ENCODE data around the gene OIT3.

The OIT3 gene

GRCh38 chr10:72935361-72935760 is 41.8 kb downstream of the OIT3 start:
- no peaks in the 10 kb centered on the region for H3K27me3 ChIP-seq
- intact Hi-C loops (cut with DNase I; ENCODE audit: low total_unique reads): no loop called here
- H3K9me3 ChIP-seq: no peaks in the 10 kb centered on the region
- no peaks in the 10 kb centered on the region for H3K4me1 ChIP-seq
- no peak for TF ChIP-seq CTCF (IDR thresholded peaks at IDR 0.05)
- H3K27ac ChIP-seq: no peak overlapping the region
- no peaks in the 10 kb centered on the region for H3K36me3 ChIP-seq
- no peak overlapping the region for H3K4me3 ChIP-seq
- DNase-seq: no peak

- intact Hi-C loops (cut with DNase I; ENCODE audit: low total_unique reads): no loop called here
- Histone ChIP-seq H3K4me3 (no peak overlapping the region), H3K4me1 (no peaks in the 10 kb centered on the region), H3K27ac (no peak overlapping the region), H3K27me3 (no peaks in the 10 kb centered on the region), H3K36me3 (no peaks in the 10 kb centered on the region), H3K9me3 (no peaks in the 10 kb centered on the region)
- no peak for TF ChIP-seq CTCF (IDR thresholded peaks at IDR 0.05)
- DNase-seq: no peak
Observed at GRCh38 chr10:72943498-72944234, 50.1 kb downstream of the OIT3 start.

GRCh38 chr10:72946963-72947362 is 53.4 kb downstream of the OIT3 start:
- H3K4me1 ChIP-seq: no peaks in the 10 kb centered on the region
- no peak overlapping the region for H3K4me3 ChIP-seq
- intact Hi-C loops (cut with DNase I; ENCODE audit: low total_unique reads): no loop called here
- TF ChIP-seq CTCF (IDR thresholded peaks at IDR 0.05): no peak
- peaks cover 0 to 2% of the 10 kb centered on the region in 2 donors for H3K27me3 ChIP-seq
- no peaks in the 10 kb centered on the region for H3K9me3 ChIP-seq
- H3K27ac ChIP-seq: no peak overlapping the region
- DNase-seq: no peak
- H3K36me3 ChIP-seq: no peaks in the 10 kb centered on the region

- intact Hi-C loops (cut with DNase I; ENCODE audit: low total_unique reads): no loop called here
- no peaks in the 10 kb centered on the region for H3K36me3 ChIP-seq
- H3K27me3 ChIP-seq: peaks cover 0 to 6% of the 10 kb centered on the region in 2 donors
- H3K27ac ChIP-seq: no peak overlapping the region
- no peak overlapping the region for H3K4me3 ChIP-seq
- H3K4me1 ChIP-seq: no peaks in the 10 kb centered on the region
- DNase-seq: no peak
- H3K9me3 ChIP-seq: no peaks in the 10 kb centered on the region
- TF ChIP-seq CTCF (IDR thresholded peaks at IDR 0.05): no peak
Observed at GRCh38 chr10:72948762-72949161, 55.2 kb downstream of the OIT3 start.

GRCh38 chr10:72951760-72952159 is 58.2 kb downstream of the OIT3 start:
- H3K27me3 ChIP-seq: peaks cover 0 to 6% of the 10 kb centered on the region in 2 donors
- no peak overlapping the region for H3K27ac ChIP-seq
- H3K4me3 ChIP-seq: no peak overlapping the region
- no peaks in the 10 kb centered on the region for H3K9me3 ChIP-seq
- TF ChIP-seq CTCF (IDR thresholded peaks at IDR 0.05): no peak
- DNase-seq: no peak
- no peaks in the 10 kb centered on the region for H3K4me1 ChIP-seq
- H3K36me3 ChIP-seq: no peaks in the 10 kb centered on the region
- intact Hi-C loops (cut with DNase I; ENCODE audit: low total_unique reads): no loop called here
